Activated CD4-positive, CD25-positive, alpha-beta regulatory T cell (primary cell): ENCODE measurements around the gene DPP7.
"Not testable (repeated sequence)": the region's sequence is repeated elsewhere in the genome, so short reads cannot be mapped to it uniquely, and the experiment has no call there.

Experiments used
- DNase-seq, 4 experiments: peaks; one replicate each; lab custom pipeline; 2025; lab: John Stamatoyannopoulos, UW

DPP7 gene

DNA sequence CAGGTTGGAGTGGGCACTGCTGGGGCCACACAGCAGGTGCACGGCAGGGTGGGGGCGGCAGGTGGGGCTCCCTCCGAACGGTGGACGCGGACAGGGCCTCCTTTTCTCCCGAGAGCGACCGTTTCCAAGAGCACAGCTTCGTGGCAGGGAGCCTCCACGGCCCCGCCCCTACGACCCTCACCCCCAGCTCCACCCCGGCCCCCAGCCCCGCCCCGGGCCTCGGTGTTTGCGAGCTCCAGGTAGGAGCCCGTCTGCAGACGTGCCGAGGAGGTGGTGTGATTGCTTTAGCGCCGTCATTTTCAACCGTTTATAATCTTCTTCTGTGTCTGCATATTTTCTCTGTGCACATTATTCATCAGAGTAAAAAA, 33.2 kb upstream of the DPP7 start:
- DNase-seq, result no peak

DNA sequence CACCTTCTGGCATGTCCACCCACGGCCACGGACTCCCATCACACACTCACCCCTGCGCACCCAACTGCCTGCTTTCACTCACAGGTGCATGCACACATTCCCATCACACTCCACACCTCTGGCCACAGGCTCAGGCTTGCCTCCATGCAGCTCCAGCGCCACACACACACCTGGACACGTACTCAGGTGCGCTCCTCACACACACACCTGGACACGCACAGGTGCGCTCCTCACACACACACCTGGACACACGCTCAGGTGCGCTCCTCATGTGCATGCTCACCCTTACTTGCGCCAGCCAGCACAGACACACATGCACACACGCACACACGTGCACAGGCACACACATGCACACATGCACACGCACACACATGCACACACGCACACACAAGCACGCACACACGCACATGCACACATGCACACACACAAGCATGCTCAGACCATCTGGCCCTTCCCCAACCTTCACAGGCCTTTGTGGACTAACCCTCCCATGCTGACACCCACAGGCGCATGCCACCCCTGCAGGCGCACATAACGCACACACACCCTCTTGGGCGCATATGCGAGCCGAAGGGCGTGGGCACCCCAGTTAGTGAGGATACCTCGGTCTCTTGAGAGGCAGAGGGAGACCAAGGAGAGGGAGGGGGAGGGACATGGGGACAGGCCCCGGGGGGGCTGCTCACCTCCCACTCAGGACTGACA, 32.7 kb upstream of the DPP7 start:
- DNase-seq, result no peak

DNA sequence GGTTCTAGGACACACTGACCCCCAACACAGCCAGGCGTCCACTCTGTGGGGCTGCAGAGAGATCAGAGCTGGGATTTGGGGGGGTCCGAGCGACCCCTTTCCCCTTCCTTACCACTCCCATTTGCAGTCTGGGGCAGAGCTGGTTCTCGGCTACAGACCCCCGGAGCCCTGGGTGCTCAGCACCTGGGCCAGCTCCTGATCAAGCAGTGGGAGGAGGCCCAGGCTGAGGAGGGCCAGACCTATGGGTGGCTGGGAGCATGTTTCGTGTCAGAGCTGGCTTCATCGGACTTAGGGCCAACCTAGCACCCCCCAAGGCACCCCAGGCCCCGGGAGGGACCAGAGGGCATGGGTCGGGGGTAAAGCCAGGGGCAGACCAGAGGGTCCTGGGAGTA, 32.0 kb upstream of the DPP7 start:
- no peak for DNase-seq

DNA sequence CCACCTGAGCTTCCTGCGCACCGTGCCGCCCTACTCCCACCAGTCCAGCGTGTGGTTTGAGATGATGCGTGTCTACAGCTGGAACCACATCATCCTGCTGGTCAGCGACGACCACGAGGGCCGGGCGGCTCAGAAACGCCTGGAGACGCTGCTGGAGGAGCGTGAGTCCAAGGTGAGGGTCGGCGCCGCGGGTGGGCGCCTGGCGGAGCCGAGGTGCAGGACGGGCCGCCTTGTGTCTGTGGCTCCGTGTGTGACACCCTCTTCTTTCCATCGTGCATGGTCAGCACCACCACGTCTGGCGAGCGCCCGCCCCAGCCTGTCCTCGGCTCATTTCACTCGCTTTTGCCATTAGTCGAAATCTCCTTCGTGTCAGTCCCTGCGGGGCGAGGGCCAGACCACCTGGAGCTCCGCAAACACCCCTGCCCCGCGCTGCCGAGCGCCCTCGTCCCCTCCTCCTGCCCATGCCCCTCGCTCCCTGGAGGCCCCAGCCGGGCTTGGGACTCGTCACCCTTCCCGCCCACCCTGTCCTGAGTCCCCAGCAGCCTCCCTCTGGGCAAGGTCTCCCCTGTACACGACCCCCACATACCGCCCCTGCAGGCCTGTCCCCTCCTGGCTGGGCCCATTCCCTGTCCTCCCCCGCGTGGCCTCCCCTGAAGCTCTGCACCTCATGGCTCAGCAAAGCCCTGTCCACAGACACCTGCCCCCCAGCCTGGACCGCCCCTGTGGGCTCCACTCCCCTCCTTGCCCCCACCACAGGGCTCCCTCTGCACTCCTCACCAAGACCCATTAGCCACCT, 31.4 kb upstream of the DPP7 start:
- DNase-seq, result no peak

GRCh38 chr9:137143459-137143858, 28.9 kb upstream of the DPP7 start:
- no peak for DNase-seq

DNA sequence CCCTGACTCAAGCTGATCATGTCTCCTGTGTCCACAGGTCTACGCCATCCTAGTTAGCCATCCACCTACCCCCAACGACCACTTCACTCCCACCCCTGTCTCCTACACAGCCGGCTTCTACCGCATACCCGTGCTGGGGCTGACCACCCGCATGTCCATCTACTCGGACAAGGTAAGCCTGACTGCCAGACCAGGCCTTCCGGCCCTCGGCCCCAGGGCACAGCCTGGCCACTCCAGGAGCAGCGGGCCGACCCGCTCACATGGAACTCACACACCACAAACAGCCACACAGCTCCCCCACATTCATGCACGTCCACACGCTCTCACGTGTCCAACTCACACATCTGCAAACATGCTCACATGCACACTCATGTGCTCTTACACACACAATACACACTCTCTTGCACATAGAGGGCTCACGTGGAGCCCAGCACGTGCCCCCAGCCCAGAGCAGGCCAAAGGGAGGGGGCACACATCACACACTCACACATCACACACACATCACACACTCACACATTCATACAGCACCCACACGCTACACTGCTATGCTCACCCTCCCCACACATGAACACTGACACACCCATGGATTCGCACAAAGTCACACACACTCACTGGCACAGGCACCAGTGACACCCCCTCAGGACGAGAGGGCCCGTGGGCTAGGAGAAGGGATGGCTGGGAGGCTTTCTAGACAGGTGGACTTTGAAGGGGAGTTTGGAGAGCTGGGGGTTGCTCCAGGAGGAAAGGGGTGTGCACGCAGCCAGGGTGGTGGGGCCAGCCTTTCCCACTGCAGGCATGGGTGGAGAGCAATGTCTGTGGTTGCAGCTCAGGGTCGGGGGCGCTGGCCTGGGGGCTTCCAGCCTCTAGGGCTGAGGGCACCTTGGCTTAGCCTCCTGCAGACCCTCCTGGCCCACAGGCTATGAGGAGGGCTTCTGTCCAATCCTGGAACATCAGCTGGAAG, 27.7 kb upstream of the DPP7 start:
- DNase-seq, result no peak

GRCh38 chr9:137141050-137141810, 26.7 kb upstream of the DPP7 start:
- no peak for DNase-seq

DNA sequence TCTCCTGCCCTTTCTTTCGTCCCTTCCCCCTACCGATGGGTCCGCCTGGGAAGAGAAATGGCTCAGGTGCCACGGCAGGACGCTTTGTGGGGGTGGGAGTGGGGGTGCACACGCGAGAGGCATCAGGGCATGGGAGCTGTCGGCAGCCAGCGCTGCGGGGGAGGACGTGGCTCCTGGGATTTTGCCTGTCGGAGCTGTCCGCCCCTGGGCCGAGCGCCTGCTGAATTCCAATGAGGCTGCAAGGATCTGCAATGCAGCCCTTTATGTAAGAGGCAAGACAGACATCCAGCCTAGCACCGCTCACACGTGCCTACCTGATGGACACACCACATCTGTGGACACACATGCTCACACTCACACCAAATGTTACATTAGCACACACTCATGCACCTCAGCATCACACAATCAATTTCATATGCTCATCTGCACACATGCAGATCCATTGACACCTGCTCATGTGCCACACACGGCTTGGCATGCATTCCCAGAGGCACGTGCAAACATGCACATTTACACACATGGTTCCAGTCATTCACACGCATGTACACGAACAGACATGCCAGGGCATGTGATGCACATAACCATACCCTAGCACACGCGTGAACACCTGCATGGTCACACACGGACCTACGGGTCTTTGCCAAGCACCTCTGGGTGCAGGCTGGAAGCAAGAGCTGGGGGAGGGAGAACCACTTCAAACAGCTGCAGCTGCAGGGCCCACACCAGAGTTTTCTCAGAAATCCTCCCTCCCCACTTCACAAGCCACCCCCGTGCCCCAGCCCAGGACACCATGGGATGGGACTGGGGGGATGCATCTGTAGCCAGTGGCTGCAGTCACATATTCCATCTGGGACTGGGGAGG, 25.8 kb upstream of the DPP7 start:
- DNase-seq, result no peak

DNA sequence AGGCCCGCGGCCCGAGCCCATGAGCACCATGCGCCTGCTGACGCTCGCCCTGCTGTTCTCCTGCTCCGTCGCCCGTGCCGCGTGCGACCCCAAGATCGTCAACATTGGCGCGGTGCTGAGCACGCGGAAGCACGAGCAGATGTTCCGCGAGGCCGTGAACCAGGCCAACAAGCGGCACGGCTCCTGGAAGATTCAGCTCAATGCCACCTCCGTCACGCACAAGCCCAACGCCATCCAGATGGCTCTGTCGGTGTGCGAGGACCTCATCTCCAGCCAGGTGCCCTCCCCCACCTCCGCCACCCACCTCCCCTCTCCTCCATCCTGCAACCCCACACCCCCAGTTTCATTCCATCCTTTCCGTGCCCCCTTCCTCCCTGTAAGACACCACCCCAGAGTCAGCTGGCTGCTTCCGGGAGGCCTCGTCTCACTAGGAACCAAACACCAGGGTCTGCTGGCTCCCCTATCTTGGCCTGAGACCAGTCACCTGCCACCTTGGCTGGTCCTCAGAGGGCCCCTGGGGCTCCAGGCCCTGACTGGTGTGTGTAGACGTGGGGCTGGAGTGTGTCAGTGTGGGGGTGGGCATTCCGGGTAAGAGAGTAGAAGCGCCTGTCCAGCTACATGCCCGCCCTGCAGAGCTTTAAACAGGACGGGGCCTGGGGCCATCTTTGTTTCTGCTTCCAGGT, 25.1 kb upstream of the DPP7 start:
- DNase-seq, result no peak

DNA sequence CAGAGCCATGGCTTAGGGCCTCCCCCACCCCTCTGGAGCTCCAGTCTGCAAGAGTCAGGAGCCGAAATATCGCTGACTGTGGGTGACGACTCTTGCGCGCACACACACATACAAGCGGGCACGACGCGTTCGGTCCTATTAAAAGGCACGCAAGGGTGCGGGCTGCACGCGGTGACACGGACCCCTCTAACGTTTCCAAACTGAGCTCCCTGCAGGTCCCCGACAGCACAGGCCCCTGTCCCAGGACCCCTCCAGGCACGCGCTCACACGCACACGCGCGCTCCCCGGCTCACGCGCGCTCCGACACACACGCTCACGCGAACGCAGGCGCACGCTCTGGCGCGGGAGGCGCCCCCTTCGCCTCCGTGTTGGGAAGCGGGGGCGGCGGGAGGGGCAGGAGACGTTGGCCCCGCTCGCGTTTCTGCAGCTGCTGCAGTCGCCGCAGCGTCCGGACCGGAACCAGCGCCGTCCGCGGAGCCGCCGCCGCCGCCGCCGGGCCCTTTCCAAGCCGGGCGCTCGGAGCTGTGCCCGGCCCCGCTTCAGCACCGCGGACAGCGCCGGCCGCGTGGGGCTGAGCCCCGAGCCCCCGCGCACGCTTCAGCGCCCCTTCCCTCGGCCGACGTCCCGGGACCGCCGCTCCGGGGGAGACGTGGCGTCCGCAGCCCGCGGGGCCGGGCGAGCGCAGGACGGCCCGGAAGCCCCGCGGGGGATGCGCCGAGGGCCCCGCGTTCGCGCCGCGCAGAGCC, 24.4 kb upstream of the DPP7 start, which contains the start of gene GRIN1:
Gene GRIN1 (plus strand): TSS at position 433 of the 746 bp plus-strand sequence. CDS start 333 bp downstream, outside the sequence.
- DNase-seq, result no peak

GRCh38 chr9:137138058-137138721, 23.7 kb upstream of the DPP7 start:
- no peak for DNase-seq

DNA sequence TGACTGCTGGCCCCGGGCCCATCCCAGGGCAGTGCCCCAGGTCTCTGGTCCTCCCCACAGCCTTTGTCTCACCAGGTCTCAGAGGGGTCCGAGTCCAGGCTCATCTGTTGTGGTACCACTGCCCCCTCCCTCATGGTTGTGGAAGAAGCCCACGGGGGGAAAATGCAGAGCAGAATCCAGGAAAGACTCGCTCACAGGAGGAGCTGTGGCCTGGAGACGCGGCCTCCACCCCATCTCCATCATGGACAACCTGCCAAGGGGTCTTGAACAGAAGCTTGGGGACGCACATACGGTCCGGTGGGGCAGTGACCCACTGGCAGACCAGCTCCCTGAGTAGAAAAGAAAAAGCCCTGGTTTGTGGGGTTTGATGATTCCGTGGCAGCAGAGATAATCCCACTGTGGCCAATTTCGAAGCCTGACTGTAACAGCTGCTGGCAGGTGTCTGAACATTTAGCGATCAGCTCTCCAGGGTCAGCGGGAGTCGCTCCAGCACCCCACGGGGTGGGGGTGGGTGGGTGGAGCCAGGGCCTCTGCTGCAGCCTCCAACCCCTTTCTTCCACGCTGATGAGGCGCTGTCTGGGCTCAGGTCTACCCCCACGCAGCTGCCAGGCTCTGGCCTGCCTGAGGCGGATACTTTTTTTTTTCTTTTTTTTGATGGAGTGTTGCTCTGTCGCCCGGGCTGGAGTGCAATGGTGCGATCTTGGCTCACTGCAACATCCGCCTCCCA, 22.5 kb upstream of the DPP7 start:
- DNase-seq, result no peak

DNA sequence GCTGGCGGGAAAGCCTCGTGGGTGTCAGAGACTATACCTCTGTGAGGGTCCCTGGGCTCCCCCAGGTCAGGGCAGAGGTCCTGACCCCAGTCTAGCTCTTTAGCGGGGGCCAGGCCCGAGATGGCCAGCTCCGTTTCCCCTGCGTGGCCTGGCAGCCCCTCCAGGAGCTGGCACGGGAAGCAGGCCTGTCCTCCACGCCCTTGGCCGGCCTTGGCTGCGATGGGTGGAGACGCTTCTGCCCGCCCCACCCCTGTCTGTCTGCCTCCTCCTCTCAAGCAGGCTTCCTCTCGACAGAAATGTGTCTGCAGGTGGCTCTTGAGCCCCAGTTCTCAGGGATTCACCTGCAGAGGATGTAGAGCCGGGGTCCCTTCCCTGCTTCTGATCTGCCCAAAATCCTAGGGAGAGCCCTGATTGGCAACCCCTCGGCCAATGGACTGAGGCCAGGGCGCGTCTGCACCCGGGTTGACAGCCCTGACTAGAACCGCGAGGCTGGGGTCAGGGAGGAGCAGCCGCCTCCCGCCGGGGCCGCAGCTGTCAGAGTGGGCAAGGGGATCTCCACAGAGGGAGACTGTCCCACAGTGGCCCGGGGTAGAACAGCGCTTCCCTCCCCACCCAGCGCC, 21.8 kb upstream of the DPP7 start:
- no peak for DNase-seq

- DNase-seq, result not testable (repeated sequence)
Observed at GRCh38 chr9:137135154-137135553, 20.6 kb upstream of the DPP7 start.

- DNase-seq, result no peak
Observed at GRCh38 chr9:137134191-137134590, 19.7 kb upstream of the DPP7 start.

DNA sequence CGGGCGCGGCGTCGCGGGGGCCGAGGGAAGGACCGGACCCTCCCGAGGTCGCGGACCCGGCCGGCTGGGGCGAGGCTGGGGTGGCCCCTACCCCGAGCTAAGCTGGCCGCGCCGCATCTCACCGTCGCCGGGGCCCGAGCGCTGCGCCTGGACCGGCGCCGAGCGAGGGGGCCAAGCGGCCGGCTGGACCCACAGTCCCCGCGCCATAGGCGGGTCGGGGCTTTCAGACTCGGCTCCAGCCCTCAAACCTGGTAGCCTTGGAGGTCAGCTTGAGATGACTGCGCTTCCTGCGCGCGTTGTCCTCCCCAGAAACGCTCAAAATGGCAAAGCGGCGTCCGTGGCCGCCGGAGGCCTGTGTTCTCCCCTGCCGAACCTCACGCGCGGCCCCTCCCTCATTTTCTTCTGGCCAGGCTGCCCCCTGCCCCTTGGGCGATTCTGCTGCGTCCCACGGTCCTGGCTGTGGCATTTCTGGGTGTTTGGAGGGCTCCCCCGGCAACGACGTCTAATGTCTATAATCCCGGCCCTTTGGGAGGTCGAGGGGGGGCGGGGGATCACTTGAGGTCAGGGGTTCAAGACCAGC, 15.7 kb upstream of the DPP7 start:
- no peak for DNase-seq
